Measurements from ENCODE around the gene ZNF81. TPM values are rescaled to one million over a fixed set of nuclear protein-coding genes. Genes with fewer than 3 reads are reported as not detected.

The ZNF81 gene
- total and polyA plus RNA-seq, 2 experiments from 2014 or later: 6.1 to 8.9 TPM

DNA sequence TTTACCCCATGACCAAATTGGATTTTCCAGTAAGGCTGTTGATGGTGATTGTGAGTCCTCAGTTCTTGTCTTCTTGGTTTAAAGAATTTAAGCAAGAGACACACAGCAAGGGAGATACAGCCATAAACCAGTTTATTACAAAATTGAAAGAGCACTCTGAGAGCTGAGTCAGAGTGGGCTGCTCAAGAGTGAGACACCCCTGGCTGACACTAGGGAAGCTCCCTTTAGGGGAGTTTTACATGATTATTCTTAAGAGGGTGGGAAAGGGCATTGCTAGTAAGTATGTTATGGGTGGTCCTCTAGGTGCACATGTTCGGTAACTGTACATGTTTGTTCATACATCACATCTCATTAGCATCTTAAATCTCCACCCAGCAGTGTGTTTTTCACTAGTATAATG is 18.8 kb upstream of the ZNF81 start:
- no peak overlapping the region for H3K4me2 ChIP-seq
- H3K36me3 Mint-ChIP-seq (ENCODE audit: low read depth): peaks cover 27% of the 10 kb centered on the region
- no peak overlapping the region; the same call in 1 of the 2 replicates for H3K27ac Mint-ChIP-seq
- H2AFZ ChIP-seq: no peak overlapping the region
- no peaks in the 10 kb centered on the region for H3F3A ChIP-seq (replicated peaks; ENCODE audit: low read depth)
- no peak for DNase-seq (ENCODE audit: low spot score)
- H3K27me3 Mint-ChIP-seq (ENCODE audit: insufficient read depth, low read depth, poor library complexity): peaks cover 4% of the 10 kb centered on the region
- H3K9me2 ChIP-seq (ENCODE audit: insufficient read depth): peaks cover 7% of the 10 kb centered on the region; the same call in 1 of the 2 replicates
- H4K20me1 ChIP-seq (replicated peaks; ENCODE audit: insufficient read depth): no peaks in the 10 kb centered on the region
- no peaks in the 10 kb centered on the region for H3K27me3 ChIP-seq (ENCODE audit: insufficient read depth)
- peaks cover 22% of the 10 kb centered on the region for H3K9me3 Mint-ChIP-seq
- H3K4me1 Mint-ChIP-seq: peaks cover 27% of the 10 kb centered on the region
- TF ChIP-seq ZNF331 (CRISPR knock-in tag; IDR thresholded peaks at IDR 0.05; ENCODE audit: low read depth) (no peak), EZH2 (IDR thresholded peaks at IDR 0.05; ENCODE audit: low read depth, unreplicated experiment) (no peak), JUNB (IDR thresholded peaks at IDR 0.05; ENCODE audit: unreplicated experiment) (no peak)
- TF ChIP-seq, protein P1, sequence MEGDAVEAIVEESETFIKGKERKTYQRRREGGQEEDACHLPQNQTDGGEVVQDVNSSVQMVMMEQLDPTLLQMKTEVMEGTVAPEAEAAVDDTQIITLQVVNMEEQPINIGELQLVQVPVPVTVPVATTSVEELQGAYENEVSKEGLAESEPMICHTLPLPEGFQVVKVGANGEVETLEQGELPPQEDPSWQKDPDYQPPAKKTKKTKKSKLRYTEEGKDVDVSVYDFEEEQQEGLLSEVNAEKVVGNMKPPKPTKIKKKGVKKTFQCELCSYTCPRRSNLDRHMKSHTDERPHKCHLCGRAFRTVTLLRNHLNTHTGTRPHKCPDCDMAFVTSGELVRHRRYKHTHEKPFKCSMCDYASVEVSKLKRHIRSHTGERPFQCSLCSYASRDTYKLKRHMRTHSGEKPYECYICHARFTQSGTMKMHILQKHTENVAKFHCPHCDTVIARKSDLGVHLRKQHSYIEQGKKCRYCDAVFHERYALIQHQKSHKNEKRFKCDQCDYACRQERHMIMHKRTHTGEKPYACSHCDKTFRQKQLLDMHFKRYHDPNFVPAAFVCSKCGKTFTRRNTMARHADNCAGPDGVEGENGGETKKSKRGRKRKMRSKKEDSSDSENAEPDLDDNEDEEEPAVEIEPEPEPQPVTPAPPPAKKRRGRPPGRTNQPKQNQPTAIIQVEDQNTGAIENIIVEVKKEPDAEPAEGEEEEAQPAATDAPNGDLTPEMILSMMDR (conservative IDR thresholded peaks at IDR 0.05; ENCODE audit: low read depth in 2 of 2): no peak
- peaks cover 17% of the 10 kb centered on the region for H3K4me1 ChIP-seq (ENCODE audit: insufficient read depth)
- H3K4me3 ChIP-seq: no peak overlapping the region
- peak overlapping the region; percentile 93; the same call in 1 of the 2 replicates for H3K27ac ChIP-seq (ENCODE audit: low read depth)
- no peaks in the 10 kb centered on the region; the same call in 1 of the 2 replicates for H3K36me3 ChIP-seq (ENCODE audit: insufficient read depth)
- H3K4me3 Mint-ChIP-seq: no peak overlapping the region
- H3K79me2 ChIP-seq (replicated peaks; ENCODE audit: insufficient read depth): no peaks in the 10 kb centered on the region
- ATAC-seq: no peak

DNA sequence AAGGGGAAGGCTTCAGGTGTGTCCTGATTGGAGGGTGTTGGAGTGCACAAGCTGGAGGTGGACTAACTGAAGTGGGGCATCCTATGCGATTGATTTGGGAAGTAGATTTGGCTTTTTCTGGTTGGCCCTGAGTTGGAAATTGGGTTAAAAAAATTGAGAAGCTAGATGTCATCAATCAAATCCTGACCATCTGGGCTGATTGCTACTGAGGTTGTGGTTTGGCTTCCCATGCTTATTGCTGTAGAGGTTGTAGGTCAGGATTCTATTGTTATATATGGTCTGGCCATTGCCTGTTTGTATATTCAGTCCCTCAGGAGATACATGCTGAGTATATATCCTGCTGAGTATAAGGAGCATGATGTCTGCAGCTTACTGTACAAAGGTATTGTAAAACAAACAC is 7.7 kb upstream of the ZNF81 start:
- H3K36me3 Mint-ChIP-seq (ENCODE audit: low read depth): no peaks in the 10 kb centered on the region

DNA sequence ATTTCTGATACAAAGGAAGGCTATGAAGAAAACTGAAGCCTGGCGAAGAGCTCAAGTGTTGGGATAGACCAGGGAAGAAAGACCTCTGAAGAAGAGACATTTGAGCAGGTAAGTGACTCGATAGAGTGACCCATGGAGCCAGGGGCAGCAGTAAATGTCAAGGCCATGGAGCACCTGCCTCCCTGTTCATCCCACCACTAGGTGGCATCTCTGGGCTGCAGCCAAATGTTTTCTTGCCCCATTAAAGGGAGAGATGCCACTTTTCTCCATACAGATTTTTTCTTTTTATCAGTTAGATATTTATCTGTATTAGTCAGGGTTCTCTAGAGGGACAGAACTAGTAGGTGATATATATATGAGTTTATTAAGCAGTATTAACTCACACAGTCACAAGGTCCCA is 4.9 kb upstream of the ZNF81 start:
- no peak overlapping the region for H3K27ac ChIP-seq (ENCODE audit: low read depth)
- no peaks in the 10 kb centered on the region for H3K36me3 Mint-ChIP-seq (ENCODE audit: low read depth)
- peaks cover 8% of the 10 kb centered on the region; the same call in 1 of the 2 replicates for H3K4me1 ChIP-seq (ENCODE audit: insufficient read depth)
- H3K79me2 ChIP-seq (replicated peaks; ENCODE audit: insufficient read depth): no peaks in the 10 kb centered on the region
- H3K27ac Mint-ChIP-seq: no peak overlapping the region
- no peak overlapping the region for H2AFZ ChIP-seq
- no peak overlapping the region for H3K4me2 ChIP-seq
- no peaks in the 10 kb centered on the region for H3K9me3 Mint-ChIP-seq
- H3K27me3 ChIP-seq (ENCODE audit: insufficient read depth): no peaks in the 10 kb centered on the region
- no peak overlapping the region for H3K4me3 ChIP-seq
- H3K36me3 ChIP-seq (ENCODE audit: insufficient read depth): no peaks in the 10 kb centered on the region
- H3K4me3 Mint-ChIP-seq: no peak overlapping the region
- H3K4me1 Mint-ChIP-seq: peaks cover 6% of the 10 kb centered on the region; the same call in 2 of the 3 replicates
- H3F3A ChIP-seq (replicated peaks; ENCODE audit: low read depth): no peaks in the 10 kb centered on the region
- peaks cover 7% of the 10 kb centered on the region for H3K27me3 Mint-ChIP-seq (ENCODE audit: insufficient read depth, low read depth, poor library complexity)
- peak; percentile 45 for ATAC-seq
- no peak for TF ChIP-seq JUNB (IDR thresholded peaks at IDR 0.05; ENCODE audit: unreplicated experiment)
- TF ChIP-seq, protein P1 (conservative IDR thresholded peaks at IDR 0.05; ENCODE audit: low read depth in 2 of 2): peak; percentile 69 to 79
- H4K20me1 ChIP-seq (replicated peaks; ENCODE audit: insufficient read depth): no peaks in the 10 kb centered on the region
- DNase-seq (ENCODE audit: low spot score): peak; percentile 68
- H3K9me2 ChIP-seq (ENCODE audit: insufficient read depth): no peaks in the 10 kb centered on the region

More for the DNA sequence above, 7.7 kb upstream of the ZNF81 start:
- no peaks in the 10 kb centered on the region for H3K36me3 ChIP-seq (ENCODE audit: insufficient read depth)
- TF ChIP-seq POLR2AphosphoS5 (IDR thresholded peaks at IDR 0.05; ENCODE audit: low read depth) (no peak), CREB1 (CRISPR knock-in tag; IDR thresholded peaks at IDR 0.05; ENCODE audit: low read depth) (no peak), EZH2 (IDR thresholded peaks at IDR 0.05; ENCODE audit: low read depth, unreplicated experiment) (no peak), NANOG (IDR thresholded peaks at IDR 0.05; ENCODE audit: borderline replicate concordance) (no peak)
- peaks cover 9% of the 10 kb centered on the region for H3K4me1 Mint-ChIP-seq
- no peaks in the 10 kb centered on the region; the same call in none of the 2 replicates for H3K4me1 ChIP-seq (ENCODE audit: insufficient read depth)
- H3K27ac ChIP-seq (ENCODE audit: low read depth): no peak overlapping the region
- H3K27me3 ChIP-seq (ENCODE audit: insufficient read depth): no peaks in the 10 kb centered on the region
- H3F3A ChIP-seq (replicated peaks; ENCODE audit: low read depth): no peaks in the 10 kb centered on the region
- no peaks in the 10 kb centered on the region for H3K79me2 ChIP-seq (replicated peaks; ENCODE audit: insufficient read depth)
- ATAC-seq (no peak), DNase-seq (ENCODE audit: low spot score) (no peak)
- no peak overlapping the region for H3K4me2 ChIP-seq
- no peaks in the 10 kb centered on the region for H3K9me2 ChIP-seq (ENCODE audit: insufficient read depth)
- H4K20me1 ChIP-seq (replicated peaks; ENCODE audit: insufficient read depth): no peaks in the 10 kb centered on the region
- peaks cover 2% of the 10 kb centered on the region for H3K27me3 Mint-ChIP-seq (ENCODE audit: insufficient read depth, low read depth, poor library complexity)
- H3K4me3 ChIP-seq: no peak overlapping the region
- H2AFZ ChIP-seq: no peak overlapping the region
- no peaks in the 10 kb centered on the region for H3K9me3 Mint-ChIP-seq
- no peak overlapping the region for H3K27ac Mint-ChIP-seq
- no peak overlapping the region for H3K4me3 Mint-ChIP-seq

Data from GM23338 (cell line).